Motor neuron (in vitro differentiated cells): ENCODE results near the gene PRKCA. TPM values are rescaled to one million over a fixed set of nuclear protein-coding genes. Genes with fewer than 3 reads are reported as not detected.

ENCODE experiments used
- ATAC-seq, 8 experiments: fragments of 200-7000 bp; cut with Tn5 transposase; replicated peaks in 6 of 8; 2 replicates each; pipeline ENCODE4 v1.8.0; 2021; ENCODE audit warnings: mild to moderate bottlenecking in 8 of 8, moderate library complexity in 8 of 8
- H3K27ac ChIP-seq, 2 donors: fragments of 250-450 bp; sonication (Bioruptor Pico); 2 replicates each; pipeline ENCODE4 v1.9.0; 2021; ENCODE audit warnings: antibody characterized with exemption in 2 of 2, mild to moderate bottlenecking in 2 of 2, moderate library complexity in 1 of 2
- H3K4me1 ChIP-seq, 2 donors: fragments of 250-450 bp; sonication (Bioruptor Pico); replicated peaks in 1 of 2; 2 replicates each; pipeline ENCODE4 v1.6.1; 2021; ENCODE audit warnings: antibody characterized with exemption in 2 of 2, mild to moderate bottlenecking in 2 of 2, moderate library complexity in 1 of 2
- H3K4me3 ChIP-seq, 5 donors: fragments of 250-450 bp; sonication (Bioruptor Pico); 2 replicates each; pipeline ENCODE4 v1.9.0; 2021; ENCODE audit warnings: antibody characterized with exemption in 5 of 5, mild to moderate bottlenecking in 5 of 5, moderate library complexity in 4 of 5
- whole genome bisulfite sequencing, 10 experiments: fragments of 450-650 bp; shearing (Covaris generic); methylation state at CpG; one replicate each; pipeline ENCODE4 v1.0.0; 2022; 5-methylcytosine and 5-hydroxymethylcytosine counted together
- in situ Hi-C, 9 experiments: fragments of 400-800 bp; cut with MboI; loops; one replicate each; pipeline ENCODE4 v1.15.0; 2021; ENCODE audit warnings: low sequenced_read_pairs in 9 of 9, low pct_unique_long_range_greater_than_20kb in 2 of 9; ENCODE audit not compliant: unreplicated experiment in 9 of 9
- total RNA-seq, 8 experiments: library from RNA; unstranded; fragments of 300-600 nt; gene quantifications; 2 replicates each; pipeline versions ENCODE4 v1.2.3 to v1.2.4, GENCODE V29; 2022

PRKCA gene
- total RNA-seq, 8 experiments from 2014 or later = 5.6 to 38.8 (median 8.7) TPM

DNA sequence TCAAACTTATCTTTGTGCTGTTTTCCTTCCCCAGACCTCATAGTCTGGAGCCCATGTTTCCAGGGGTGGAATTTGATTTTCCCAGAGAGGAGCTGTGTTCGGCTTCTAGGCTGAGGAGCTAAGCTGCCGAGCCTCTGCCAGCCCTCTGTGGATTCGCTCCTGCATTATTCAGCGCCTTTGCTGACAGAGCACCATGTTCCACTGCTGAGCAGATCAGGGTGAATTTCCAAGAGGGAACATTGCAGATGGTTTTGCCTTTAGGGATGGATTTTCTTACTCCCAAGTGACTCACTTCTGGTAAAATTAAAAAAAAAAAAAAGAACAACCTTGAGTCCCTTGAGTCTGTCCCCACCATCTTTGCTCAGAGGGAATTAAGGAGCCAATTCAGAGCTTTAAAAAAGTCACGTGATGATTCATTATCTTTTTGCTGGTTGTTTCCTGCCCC, 229.5 kb downstream of the PRKCA start:
- Histone ChIP-seq H3K27ac (no peak overlapping the region), H3K4me3 (no peak overlapping the region), H3K4me1 (peaks cover 16 to 24% of the 10 kb centered on the region in 2 donors)
- peak in 3 of 8 experiments; percentile 71 to 74 (median 73) for ATAC-seq
- WGBS, 10 experiments = 83 to 100% (median 97%) methylated on average over 1 to 4 of the region's 5 CpGs; no CpG with 5 or more reads in 4 of the 10 experiments
- in situ Hi-C loops = no loop called here

DNA sequence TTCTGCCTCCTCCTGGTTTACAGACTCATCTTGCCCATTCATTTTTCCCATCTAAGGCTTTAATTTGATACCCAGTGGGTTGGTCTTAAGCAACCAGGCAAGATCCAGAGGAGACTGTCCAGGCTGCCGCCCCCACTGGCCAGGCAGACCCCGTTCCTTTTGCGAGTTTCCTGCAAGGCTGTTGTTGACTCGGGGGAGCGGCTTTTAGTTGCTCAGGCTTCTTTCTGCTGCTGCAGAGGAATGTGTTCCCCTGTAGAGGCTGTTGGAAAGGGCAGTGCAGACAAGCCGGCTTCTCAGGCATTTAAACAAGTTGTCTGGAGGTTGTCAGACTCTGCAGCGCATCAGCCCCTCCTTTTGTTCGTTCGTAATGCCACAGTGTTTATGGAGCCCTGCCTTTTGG, 231.2 kb downstream of the PRKCA start:
- 0 to 13% (median 0%) methylated on average over 1 to 3 of the region's 9 CpGs; no CpG with 5 or more reads in 6 of the 10 experiments for WGBS, 10 experiments
- Histone ChIP-seq H3K4me1 (peaks cover 16 to 24% of the 10 kb centered on the region in 2 donors), H3K27ac (no peak overlapping the region), H3K4me3 (no peak overlapping the region)
- peak in 5 of 8 experiments; percentile 82 to 97 (median 94) for ATAC-seq
- in situ Hi-C loops = no loop called here

DNA sequence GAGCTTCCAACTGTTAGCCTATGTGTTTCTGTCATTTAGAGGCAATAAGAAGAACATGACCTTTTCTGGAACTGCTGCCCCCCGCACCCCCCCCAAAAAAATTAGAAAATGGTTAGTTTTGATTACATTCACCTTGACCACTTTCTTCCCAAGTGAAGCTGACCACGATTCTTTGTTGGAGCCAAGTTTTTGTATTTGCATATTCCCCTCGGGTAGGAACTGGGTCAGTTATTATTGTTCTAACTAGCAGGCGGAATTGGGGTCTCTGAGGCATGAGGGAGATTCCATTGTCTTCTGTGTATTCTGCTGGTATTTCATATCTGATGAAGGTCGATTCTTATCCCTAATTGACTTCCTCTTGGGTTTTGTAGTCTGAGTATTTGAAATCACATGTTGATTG, 231.6 kb downstream of the PRKCA start:
- no peak overlapping the region for H3K27ac ChIP-seq
- ATAC-seq = peak in 1 of 8 experiments; percentile 2
- H3K4me3 ChIP-seq = no peak overlapping the region
- 7 to 100% (median 56%) methylated on average over 1 to 3 of the region's 5 CpGs; no CpG with 5 or more reads in 4 of the 10 experiments for WGBS, 10 experiments
- in situ Hi-C loops = no loop called here
- H3K4me1 ChIP-seq = peaks cover 16 to 24% of the 10 kb centered on the region in 2 donors

DNA sequence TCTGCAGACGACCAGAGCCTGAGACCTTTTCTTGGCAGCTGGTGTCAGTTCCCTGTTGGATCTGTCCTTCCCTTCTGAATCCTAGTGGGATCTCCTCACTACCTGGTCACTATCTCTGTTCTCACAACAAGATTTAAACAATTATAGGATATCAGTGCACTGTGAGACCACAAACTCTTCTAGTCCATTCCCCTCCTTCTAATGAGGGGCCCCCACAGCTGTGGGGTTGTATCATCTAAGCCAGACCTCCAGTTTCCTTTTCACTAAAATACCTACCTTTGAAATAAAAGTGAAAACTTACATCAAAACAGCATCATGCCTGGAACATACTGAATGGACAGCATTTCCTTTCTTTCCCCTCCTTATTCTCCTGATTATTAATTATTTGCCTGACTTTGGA, 233.2 kb downstream of the PRKCA start:
- in situ Hi-C loops = no loop called here
- no peak for ATAC-seq
- Histone ChIP-seq H3K4me1 (peaks cover 26 to 37% of the 10 kb centered on the region in 2 donors), H3K27ac (no peak overlapping the region), H3K4me3 (no peak overlapping the region)
- 67 to 80% (median 67%) methylated on average over 1 of the region's 1 CpG; no CpG with 5 or more reads in 7 of the 10 experiments for WGBS, 10 experiments

DNA sequence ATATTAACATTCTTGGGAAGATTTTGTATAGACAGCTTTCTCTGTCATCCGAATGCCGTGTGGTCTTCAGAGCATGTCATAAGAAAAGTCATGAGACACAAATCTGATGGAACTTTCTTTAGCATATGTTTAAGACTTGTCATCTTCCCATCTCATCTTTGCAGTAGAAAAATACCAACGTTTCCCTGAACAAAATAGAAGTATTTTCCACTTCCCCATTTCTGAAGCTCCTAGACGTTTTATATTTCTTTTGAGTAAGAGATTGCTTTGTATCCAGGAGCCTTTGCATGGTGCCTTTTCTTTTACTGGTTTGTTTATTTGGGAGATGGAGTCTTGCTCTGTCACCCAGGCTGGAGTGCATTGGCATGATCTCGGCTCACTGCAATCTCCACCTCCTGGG, 235.1 kb downstream of the PRKCA start:
- Histone ChIP-seq H3K27ac (no peak overlapping the region), H3K4me3 (no peak overlapping the region), H3K4me1 (peaks cover 32 to 45% of the 10 kb centered on the region in 2 donors)
- WGBS, 10 experiments = 67 to 94% (median 87%) methylated on average over 2 to 5 of the region's 5 CpGs
- ATAC-seq = no peak
- in situ Hi-C loops = no loop called here

DNA sequence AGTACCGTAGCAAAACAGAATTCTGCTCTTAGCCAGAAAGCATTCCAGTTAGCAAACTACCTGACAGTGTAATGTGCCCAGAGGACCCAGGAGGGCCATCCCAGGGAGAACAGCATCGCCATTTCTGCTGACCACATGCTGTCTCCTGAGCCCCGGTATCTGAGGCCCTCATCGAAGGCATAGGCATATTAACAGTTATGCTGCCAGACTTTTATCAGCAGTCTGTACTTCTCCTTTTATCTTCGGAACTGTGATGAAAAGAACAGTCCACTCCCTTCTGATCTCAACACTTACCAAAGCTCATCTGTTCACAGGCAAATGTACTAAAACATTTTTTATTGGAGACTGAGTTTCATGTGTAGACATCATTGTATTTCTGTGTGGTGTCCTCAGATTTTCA, 236.4 kb downstream of the PRKCA start:
- no peak overlapping the region for H3K4me3 ChIP-seq
- ATAC-seq = no peak
- H3K27ac ChIP-seq = no peak overlapping the region
- in situ Hi-C loops = no loop called here
- WGBS, 10 experiments = 63 to 100% (median 88%) methylated on average over 1 to 4 of the region's 5 CpGs; no CpG with 5 or more reads in 3 of the 10 experiments
- H3K4me1 ChIP-seq = peaks cover 20 to 32% of the 10 kb centered on the region in 2 donors

DNA sequence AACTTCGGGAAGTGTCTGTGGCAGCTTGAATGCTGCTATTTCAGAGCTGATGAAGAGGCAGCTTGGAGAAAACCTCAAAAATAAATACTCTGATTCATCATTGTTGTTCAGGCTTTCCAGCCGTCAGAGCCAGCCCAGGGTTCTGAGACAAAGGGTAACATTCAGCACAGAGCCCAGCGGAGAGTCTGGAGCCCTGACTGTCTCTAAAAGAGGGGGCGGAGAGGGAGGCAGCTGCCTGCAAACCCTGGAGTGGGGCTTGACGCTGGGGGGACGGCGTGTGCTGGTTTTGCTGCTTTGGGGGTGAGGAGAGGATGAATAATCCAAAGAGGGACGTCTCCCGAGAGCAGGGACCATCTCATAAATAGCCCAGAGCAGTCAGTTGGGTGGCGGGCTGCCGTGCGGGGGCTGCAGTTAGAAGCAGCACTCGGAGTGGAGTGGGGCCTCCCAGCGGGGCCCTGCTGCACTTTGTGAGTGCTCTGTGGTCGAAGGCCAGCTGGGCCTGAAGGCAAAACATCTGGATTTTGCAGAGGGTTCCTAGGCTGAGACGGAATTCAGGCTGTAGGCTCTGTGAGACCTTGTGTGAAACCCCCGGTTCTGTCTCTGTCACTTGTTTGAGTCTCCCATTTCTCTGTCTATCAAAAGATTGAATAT, 237.8 kb downstream of the PRKCA start:
- Histone ChIP-seq H3K4me1 (peaks cover 19 to 22% of the 10 kb centered on the region in 2 donors), H3K27ac (peak overlapping the region in 1 of 2 donors; percentile 74), H3K4me3 (peak overlapping the region in 2 of 5 donors; percentile 3 to 5)
- WGBS, 10 experiments = 0 to 58% (median 12%) methylated on average over 1 to 8 of the region's 17 CpGs; no CpG with 5 or more reads in 2 of the 10 experiments
- peak in 7 of 8 experiments; percentile 40 to 98 (median 97) for ATAC-seq
- in situ Hi-C loops = no loop called here

DNA sequence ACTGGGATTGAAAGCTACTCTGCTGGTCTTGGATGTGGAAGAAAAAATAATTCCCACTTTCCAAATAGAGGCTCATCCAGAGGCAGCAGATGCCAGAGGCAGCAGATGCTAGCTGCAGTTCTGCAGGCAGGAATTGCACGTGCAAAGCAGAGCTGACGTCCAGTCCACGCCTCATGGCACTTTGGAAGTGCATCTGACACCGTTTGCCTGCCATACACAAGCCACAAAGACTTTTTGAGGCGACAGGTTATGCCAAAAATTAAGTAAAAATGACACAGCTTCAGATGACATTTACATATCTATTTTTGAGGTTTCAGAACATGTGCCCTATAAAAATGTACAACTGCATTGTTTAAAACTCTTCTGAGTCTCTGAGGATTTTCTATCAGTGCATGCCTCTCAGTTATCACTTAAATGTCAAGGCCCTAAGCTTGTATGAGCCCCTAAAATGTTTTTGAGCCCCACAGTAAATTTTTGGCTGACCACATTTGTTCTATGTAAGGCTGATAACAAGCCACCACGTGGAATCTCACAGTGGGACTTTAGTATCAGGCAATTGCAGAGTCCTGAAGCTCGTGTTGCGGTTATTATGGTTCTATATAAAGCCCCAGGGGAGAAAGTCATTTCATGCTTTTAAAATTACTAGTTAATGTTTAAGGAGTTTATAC, 239.2 kb downstream of the PRKCA start:
- in situ Hi-C loops = no loop called here
- WGBS, 10 experiments = 33 to 92% (median 80%) methylated on average over 1 to 8 of the region's 8 CpGs; no CpG with 5 or more reads in 1 of the 10 experiments

DNA sequence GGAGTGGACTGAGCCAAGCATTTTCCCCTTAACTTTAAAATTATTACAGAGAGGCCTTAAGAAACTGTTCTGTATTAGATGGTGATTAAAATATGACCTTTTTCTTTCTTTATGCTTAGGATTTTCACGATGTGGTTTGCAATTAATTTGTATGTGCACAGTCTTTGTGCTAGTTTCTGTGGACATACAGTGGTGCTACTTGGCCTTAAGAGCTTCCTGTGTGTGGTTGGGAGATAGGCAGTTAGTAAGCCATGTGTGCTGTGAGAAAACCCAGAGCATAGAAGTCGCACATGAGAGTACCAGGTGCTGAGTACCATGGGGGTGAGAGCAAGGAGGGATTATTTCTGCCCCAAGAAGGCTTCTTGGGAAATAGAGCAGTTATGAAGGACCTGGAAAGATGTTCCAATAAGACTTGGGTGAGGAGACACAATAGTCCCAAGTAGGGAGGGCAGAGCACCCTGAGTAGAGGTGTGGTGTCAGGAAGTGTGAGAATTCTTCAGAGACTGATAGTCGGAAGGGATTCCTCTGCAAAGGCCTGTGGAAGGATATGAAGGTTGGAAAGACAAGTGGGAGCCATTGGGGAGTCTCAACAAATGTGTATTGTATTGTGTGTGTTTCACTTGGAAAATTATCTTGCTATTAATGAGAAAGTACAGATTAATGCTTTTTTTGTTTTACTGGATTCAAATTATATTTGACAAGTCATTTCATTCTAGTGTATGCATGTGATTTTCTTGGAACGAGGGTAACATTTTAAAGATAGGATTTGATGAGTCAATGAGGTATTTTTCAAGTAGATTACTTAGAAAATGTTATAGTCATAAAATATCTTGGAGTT, 239.9 kb downstream of the PRKCA start:
- Histone ChIP-seq H3K27ac (no peak overlapping the region), H3K4me1 (peaks cover 19 to 22% of the 10 kb centered on the region in 2 donors), H3K4me3 (no peak overlapping the region)
- in situ Hi-C loops = no loop called here
- 43 to 100% (median 85%) methylated on average over 1 to 4 of the region's 4 CpGs for whole genome bisulfite sequencing, 10 experiments
- ATAC-seq = no peak

More for the DNA sequence above, 239.2 kb downstream of the PRKCA start:
- no peak for ATAC-seq
- Histone ChIP-seq H3K27ac (no peak overlapping the region), H3K4me3 (no peak overlapping the region), H3K4me1 (peaks cover 19 to 22% of the 10 kb centered on the region in 2 donors)

DNA sequence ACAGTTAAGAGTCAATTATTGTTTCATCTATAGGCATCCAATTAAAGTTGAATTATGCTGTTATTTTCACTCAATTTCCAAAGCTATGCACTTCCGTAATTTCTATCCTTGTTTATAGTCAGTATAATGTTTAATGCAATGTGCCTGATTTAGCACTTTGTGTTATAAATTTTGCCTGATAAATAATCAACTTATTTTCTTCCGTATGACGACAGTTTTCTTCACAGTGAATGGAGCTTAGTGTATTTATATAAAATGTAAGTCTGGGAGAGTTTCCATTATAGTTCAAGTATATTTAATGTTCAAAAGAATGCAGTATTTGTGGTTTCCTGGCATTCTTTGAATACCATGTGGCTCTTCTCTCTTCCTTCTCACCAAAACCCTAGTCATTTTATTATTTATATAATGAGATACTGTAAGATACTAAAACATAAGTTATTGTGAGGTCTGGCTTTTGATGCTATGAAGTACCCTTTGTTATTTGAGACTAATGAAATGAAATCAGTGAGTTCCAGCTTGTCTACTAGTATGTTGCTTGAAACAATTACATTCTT, 240.6 kb downstream of the PRKCA start:
- WGBS, 10 experiments = 75 to 100% (median 94%) methylated on average over 1 to 3 of the region's 3 CpGs; no CpG with 5 or more reads in 1 of the 10 experiments
- ATAC-seq = no peak
- in situ Hi-C loops = no loop called here
- no peak overlapping the region for H3K4me3 ChIP-seq
- peaks cover 19 to 22% of the 10 kb centered on the region in 2 donors for H3K4me1 ChIP-seq
- H3K27ac ChIP-seq = no peak overlapping the region

DNA sequence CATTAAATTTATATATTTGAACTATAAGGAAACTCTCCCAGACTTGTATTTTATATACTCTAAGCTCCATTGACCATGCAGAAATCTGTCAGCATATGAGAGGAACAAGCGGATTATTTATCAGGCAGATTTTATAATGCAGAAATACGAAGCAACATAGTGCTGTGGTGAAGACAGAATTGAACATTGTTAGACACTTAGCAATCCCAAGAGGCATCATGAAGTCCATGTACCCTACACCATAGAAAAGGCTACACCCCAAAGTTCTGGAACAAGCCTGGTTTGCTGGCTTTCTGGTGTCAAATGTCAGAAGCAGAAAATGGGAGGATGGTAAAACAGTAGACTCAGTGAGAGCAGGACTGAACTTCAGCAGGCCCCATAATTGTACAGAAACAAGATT, 241.1 kb downstream of the PRKCA start:
- in situ Hi-C loops = no loop called here
- no peak overlapping the region for H3K27ac ChIP-seq
- peaks cover 19 to 22% of the 10 kb centered on the region in 2 donors for H3K4me1 ChIP-seq
- ATAC-seq = no peak
- WGBS, 10 experiments = 88 to 100% (median 100%) methylated on average over 1 to 2 of the region's 2 CpGs; no CpG with 5 or more reads in 3 of the 10 experiments
- no peak overlapping the region for H3K4me3 ChIP-seq

DNA sequence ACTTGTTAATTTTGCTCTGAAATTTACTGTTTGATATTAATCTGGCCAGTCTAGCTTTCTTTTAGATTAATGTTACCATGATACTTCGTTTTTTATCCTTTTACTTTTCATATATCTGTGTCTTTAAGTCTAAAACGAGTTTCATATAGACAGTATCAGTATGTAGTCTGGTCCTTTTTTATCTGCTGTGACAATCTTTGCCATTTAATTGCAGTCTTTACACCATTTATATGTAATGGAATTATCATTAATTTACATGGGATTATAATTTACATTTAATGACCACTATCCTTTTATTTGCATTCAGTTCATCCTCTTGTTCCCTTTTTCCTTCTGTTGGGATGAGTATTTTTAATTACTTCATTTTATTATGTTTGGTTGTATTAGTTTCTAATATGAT, 243.5 kb downstream of the PRKCA start:
- WGBS, 10 experiments = 60 to 100% (median 84%) methylated on average over 1 to 2 of the region's 2 CpGs
- in situ Hi-C loops = no loop called here
- Histone ChIP-seq H3K27ac (no peak overlapping the region), H3K4me3 (no peak overlapping the region), H3K4me1 (peaks cover 5 to 6% of the 10 kb centered on the region in 2 donors)
- ATAC-seq = no peak
